Measurements from ENCODE around the gene EEF1B2. TPM values are rescaled to one million over a fixed set of nuclear protein-coding genes. Genes with fewer than 3 reads are reported as not detected.
"Not testable (repeated sequence)": the region's sequence is repeated elsewhere in the genome, so short reads cannot be mapped to it uniquely, and the experiment has no call there.

The EEF1B2 gene
- total RNA-seq, 3 donors from 2014 or later: 359 to 563 (median 425) TPM

DNA sequence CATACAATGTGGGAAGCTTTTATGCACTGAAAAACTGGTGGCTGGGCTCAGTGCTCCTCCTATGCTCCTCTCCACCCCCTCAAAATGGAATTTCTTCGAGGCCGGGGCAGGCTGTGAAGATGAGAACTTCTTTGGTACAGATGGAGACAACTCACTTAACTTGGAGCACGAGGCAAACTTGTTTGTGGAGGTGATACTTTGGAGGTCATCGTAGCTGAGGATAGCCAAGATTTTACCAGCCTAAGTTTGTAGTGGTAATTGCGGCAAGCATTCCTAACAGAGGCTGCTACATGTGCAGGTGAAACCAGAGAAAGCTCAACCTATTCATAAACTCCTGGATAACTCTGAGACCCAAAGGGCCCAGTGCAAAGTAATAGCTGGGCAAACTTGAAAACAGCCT, 14.0 kb upstream of the EEF1B2 start:
- Histone ChIP-seq H3K27me3 (no peaks in the 10 kb centered on the region), H3K4me3 (no peak overlapping the region), H3K4me1 (no peaks in the 10 kb centered on the region), H3K9me3 (no peaks in the 10 kb centered on the region), H3K27ac (no peak overlapping the region), H3K36me3 (peaks cover 14% of the 10 kb centered on the region)
- DNase-seq (ENCODE audit: low spot score in 2 of 2): no peak
- intact Hi-C loops (cut with DNase I; ENCODE audit: low total_unique reads): no loop called here
- no peak for TF ChIP-seq POLR2AphosphoS5 (IDR thresholded peaks at IDR 0.05)
- TF ChIP-seq POLR2A (IDR thresholded peaks at IDR 0.05): no peak
- TF ChIP-seq, protein P1, sequence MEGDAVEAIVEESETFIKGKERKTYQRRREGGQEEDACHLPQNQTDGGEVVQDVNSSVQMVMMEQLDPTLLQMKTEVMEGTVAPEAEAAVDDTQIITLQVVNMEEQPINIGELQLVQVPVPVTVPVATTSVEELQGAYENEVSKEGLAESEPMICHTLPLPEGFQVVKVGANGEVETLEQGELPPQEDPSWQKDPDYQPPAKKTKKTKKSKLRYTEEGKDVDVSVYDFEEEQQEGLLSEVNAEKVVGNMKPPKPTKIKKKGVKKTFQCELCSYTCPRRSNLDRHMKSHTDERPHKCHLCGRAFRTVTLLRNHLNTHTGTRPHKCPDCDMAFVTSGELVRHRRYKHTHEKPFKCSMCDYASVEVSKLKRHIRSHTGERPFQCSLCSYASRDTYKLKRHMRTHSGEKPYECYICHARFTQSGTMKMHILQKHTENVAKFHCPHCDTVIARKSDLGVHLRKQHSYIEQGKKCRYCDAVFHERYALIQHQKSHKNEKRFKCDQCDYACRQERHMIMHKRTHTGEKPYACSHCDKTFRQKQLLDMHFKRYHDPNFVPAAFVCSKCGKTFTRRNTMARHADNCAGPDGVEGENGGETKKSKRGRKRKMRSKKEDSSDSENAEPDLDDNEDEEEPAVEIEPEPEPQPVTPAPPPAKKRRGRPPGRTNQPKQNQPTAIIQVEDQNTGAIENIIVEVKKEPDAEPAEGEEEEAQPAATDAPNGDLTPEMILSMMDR (IDR thresholded peaks at IDR 0.05): no peak

- Histone ChIP-seq H3K27me3 (no peaks in the 10 kb centered on the region), H3K4me1 (no peaks in the 10 kb centered on the region), H3K27ac (no peak overlapping the region), H3K4me3 (no peak overlapping the region), H3K36me3 (peaks cover 6% of the 10 kb centered on the region), H3K9me3 (no peaks in the 10 kb centered on the region)
- DNase-seq (ENCODE audit: low spot score in 2 of 2): no peak
- intact Hi-C loops (cut with DNase I; ENCODE audit: low total_unique reads): no loop called here
- TF ChIP-seq POLR2AphosphoS5 (IDR thresholded peaks at IDR 0.05) (no peak), POLR2A (IDR thresholded peaks at IDR 0.05) (no peak)
- TF ChIP-seq, protein P1 (IDR thresholded peaks at IDR 0.05): no peak
These were observed 10.4 kb upstream of the EEF1B2 start for GRCh38 chr2:206149330-206149729.

GRCh38 chr2:206150168-206150567, 9.5 kb upstream of the EEF1B2 start:
- no peak overlapping the region for H3K27ac ChIP-seq
- H3K27me3 ChIP-seq: no peaks in the 10 kb centered on the region
- H3K4me3 ChIP-seq: no peak overlapping the region
- no peaks in the 10 kb centered on the region for H3K9me3 ChIP-seq
- no peaks in the 10 kb centered on the region for H3K4me1 ChIP-seq
- peaks cover 6% of the 10 kb centered on the region for H3K36me3 ChIP-seq
- TF ChIP-seq POLR2A (IDR thresholded peaks at IDR 0.05) (no peak), POLR2AphosphoS5 (IDR thresholded peaks at IDR 0.05) (no peak)
- TF ChIP-seq, protein P1 (IDR thresholded peaks at IDR 0.05): no peak
- no peak for DNase-seq (ENCODE audit: low spot score in 2 of 2)
- intact Hi-C loops (cut with DNase I; ENCODE audit: low total_unique reads): no loop called here

DNA sequence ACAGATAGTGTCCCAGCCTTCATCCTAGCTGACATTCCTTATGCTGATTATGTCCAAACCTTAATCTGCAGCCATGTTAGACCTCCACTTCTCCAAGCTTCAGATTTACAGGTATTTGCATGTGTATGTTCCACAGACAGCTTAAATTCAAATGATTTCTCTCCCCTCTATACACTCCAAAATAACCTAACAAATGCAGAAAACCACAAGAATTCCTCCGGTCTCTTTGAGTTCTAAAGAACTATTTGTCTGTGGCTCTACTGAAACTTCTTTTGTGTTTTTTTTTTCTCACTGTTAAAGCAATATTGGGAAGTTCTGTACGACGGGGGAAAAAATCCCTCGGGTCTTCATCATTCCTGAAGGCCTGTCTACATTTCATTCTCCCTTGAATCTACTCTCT, 9.1 kb upstream of the EEF1B2 start:
- Histone ChIP-seq H3K36me3 (peaks cover 6% of the 10 kb centered on the region), H3K27me3 (no peaks in the 10 kb centered on the region), H3K4me1 (no peaks in the 10 kb centered on the region), H3K9me3 (no peaks in the 10 kb centered on the region), H3K27ac (no peak overlapping the region), H3K4me3 (no peak overlapping the region)
- TF ChIP-seq POLR2A (IDR thresholded peaks at IDR 0.05): no peak
- TF ChIP-seq POLR2AphosphoS5 (IDR thresholded peaks at IDR 0.05): no peak
- TF ChIP-seq, protein P1 (IDR thresholded peaks at IDR 0.05): no peak
- intact Hi-C loops (cut with DNase I; ENCODE audit: low total_unique reads): no loop called here
- no peak for DNase-seq (ENCODE audit: low spot score in 2 of 2)

DNA sequence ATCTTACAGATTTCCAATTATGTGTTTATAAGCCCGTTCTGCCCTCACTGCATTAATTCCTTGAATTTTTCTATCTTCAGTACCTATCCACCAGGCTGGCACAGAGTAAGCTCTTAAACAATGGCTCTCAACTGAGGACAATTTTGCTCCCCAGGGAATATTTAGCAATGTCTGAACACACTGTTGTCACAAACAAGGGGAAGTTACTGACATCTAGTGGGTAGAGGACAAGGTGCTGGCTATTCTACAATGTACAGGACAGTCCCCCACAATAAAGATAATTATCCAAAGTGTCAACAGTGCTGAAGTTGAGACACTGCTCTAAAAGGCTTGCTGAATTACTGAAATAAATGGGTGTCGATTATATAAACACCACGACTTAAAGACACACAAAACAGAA, 5.5 kb upstream of the EEF1B2 start:
- no peaks in the 10 kb centered on the region for H3K4me1 ChIP-seq
- H3K4me3 ChIP-seq: no peak overlapping the region
- no peaks in the 10 kb centered on the region for H3K27me3 ChIP-seq
- no peak for DNase-seq (ENCODE audit: low spot score in 2 of 2)
- intact Hi-C loops (cut with DNase I; ENCODE audit: low total_unique reads): no loop called here
- peaks cover under 1% of the 10 kb centered on the region for H3K36me3 ChIP-seq
- TF ChIP-seq POLR2AphosphoS5 (IDR thresholded peaks at IDR 0.05): no peak
- TF ChIP-seq POLR2A (IDR thresholded peaks at IDR 0.05): no peak
- TF ChIP-seq, protein P1 (IDR thresholded peaks at IDR 0.05): no peak
- H3K9me3 ChIP-seq: no peaks in the 10 kb centered on the region
- H3K27ac ChIP-seq: no peak overlapping the region

DNA sequence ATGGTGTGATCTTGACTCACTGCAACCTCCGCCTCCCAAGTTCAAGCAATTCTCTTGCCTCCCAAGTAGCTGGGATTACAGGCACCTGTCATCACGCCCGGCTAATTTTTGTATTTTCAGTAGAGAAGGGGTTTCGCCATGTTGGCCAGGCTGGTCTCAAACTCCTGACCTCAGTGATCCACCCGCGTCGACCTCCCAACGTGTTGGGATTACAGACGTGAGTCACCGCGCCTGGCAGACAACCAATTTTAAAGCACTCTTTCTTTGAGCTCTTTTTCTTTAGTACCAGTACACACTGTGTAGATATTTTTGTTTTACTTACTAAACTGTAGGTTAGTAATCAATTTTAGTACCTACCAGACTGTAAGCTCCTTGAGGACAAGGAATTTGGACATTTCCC, 2.7 kb upstream of the EEF1B2 start:
- H3K27ac ChIP-seq; H3K36me3 ChIP-seq; H3K9me3 ChIP-seq; H3K4me1 ChIP-seq; DNase-seq (ENCODE audit: low spot score in 2 of 2); H3K27me3 ChIP-seq; intact Hi-C loops (cut with DNase I; ENCODE audit: low total_unique reads): not testable (repeated sequence)
- H3K4me3 ChIP-seq: peak overlapping the region in 2 of 3 donors; percentile 61 to 89
